Neural cell (in vitro differentiated cells): ENCODE results near the gene CLEC4F. TPM values are rescaled to one million over a fixed set of nuclear protein-coding genes. Genes with fewer than 3 reads are reported as not detected.

Experiments
- H2AFZ ChIP-seq: fragments of 200-600, 300-800 bp; sonication (generic), shearing (Covaris generic); 2 replicates; pipeline ENCODE4 v1.6.0; 2014; ENCODE audit warnings: low read depth, mild to moderate bottlenecking, antibody characterized with exemption, low read length, moderate library complexity
- H3F3A ChIP-seq: fragments of 200-600 bp; shearing (Covaris generic); 2 replicates; pipeline ENCODE4 v1.6.1; 2016; ENCODE audit warnings: mild to moderate bottlenecking, moderate library complexity, mixed read lengths, antibody characterized with exemption, low read length; ENCODE audit not compliant: insufficient read depth, poor library complexity, severe bottlenecking
- H3K27ac ChIP-seq: fragments of 200-600, 300-800 bp; sonication (generic), shearing (Covaris generic); 2 replicates; pipeline ENCODE4 v1.5.1; 2014; ENCODE audit warnings: mild to moderate bottlenecking, low read length, moderate library complexity
- H3K27me3 ChIP-seq: fragments of 300-800, 200-600 bp; sonication (generic), shearing (Covaris generic); 2 replicates; pipeline ENCODE4 v1.6.0; 2014; ENCODE audit warnings: mild to moderate bottlenecking, low read depth, low read length, moderate library complexity; ENCODE audit not compliant: insufficient read depth
- H3K36me3 ChIP-seq: fragments of 300-800, 200-600 bp; sonication (generic), shearing (Covaris generic); 2 replicates; pipeline ENCODE4 v1.5.1; 2014; ENCODE audit warnings: mild to moderate bottlenecking, antibody characterized with exemption, low read length, moderate library complexity; ENCODE audit not compliant: insufficient read depth
- H3K4me2 ChIP-seq: fragments of 300-800, 200-600 bp; sonication (generic), shearing (Covaris generic); 2 replicates; pipeline ENCODE4 v1.6.0; 2014; ENCODE audit warnings: mild to moderate bottlenecking, low read length
- H3K4me3 ChIP-seq: fragments of 300-800, 200-600 bp; sonication (generic), shearing (Covaris generic); 2 replicates; pipeline ENCODE4 v1.5.1; 2014; ENCODE audit warnings: mild to moderate bottlenecking, low read length, moderate library complexity
- H3K79me2 ChIP-seq: fragments of 200-600 bp; shearing (Covaris generic); replicated peaks from 2 replicates; pipeline ENCODE4 v1.6.0; 2014; ENCODE audit warnings: mild to moderate bottlenecking, low read length, moderate library complexity; ENCODE audit not compliant: insufficient read depth
- H3K9ac ChIP-seq: fragments of 300-800, 200-600 bp; sonication (generic), shearing (Covaris generic); 2 replicates; pipeline ENCODE4 v1.6.1; 2016; ENCODE audit warnings: mild to moderate bottlenecking, low read length, mixed read lengths
- H3K9me2 ChIP-seq: fragments of 200-600 bp; shearing (Covaris generic); 2 replicates; pipeline ENCODE4 v1.6.1; 2016; ENCODE audit warnings: mild to moderate bottlenecking, low read length, mixed read lengths; ENCODE audit not compliant: insufficient read depth
- H3K9me3 ChIP-seq: fragments of 200-600, 300-800 bp; sonication (generic), shearing (Covaris generic); 2 replicates; pipeline ENCODE4 v1.6.1; 2016; ENCODE audit warnings: mild to moderate bottlenecking, mixed run types, low read length, moderate library complexity, mixed read lengths
- H4K20me1 ChIP-seq: fragments of 200-600 bp; shearing (Covaris generic); 2 replicates; pipeline ENCODE4 v1.6.1; 2016; ENCODE audit warnings: mild to moderate bottlenecking, mixed run types; ENCODE audit not compliant: insufficient read depth
- EP300 ChIP-seq: fragments of 450-650 bp; conservative IDR thresholded peaks from 2 replicates; pipeline ENCODE4 v1.6.1; 2014; ENCODE audit warnings: antibody characterized with exemption, mild to moderate bottlenecking, moderate library complexity; ENCODE audit not compliant: poor library complexity, severe bottlenecking
- EZH2 ChIP-seq: fragments of 200-600, 300-800 bp; shearing (Covaris generic), sonication (generic); IDR thresholded peaks from 2 replicates; pipeline ENCODE4 v1.6.1; 2014; ENCODE audit warnings: antibody characterized with exemption, low read length, borderline replicate concordance, mild to moderate bottlenecking; ENCODE audit not compliant: insufficient read depth, poor library complexity, severe bottlenecking
- MXI1 ChIP-seq: fragments of 450-650 bp; conservative IDR thresholded peaks from 2 replicates; pipeline ENCODE4 v1.6.1; 2014; ENCODE audit warnings: antibody characterized with exemption, mild to moderate bottlenecking; ENCODE audit not compliant: poor library complexity, severe bottlenecking
- POLR2AphosphoS5 ChIP-seq: IDR thresholded peaks from 2 replicates; pipeline ENCODE4 v1.6.1; 2012
- RAD21 ChIP-seq: fragments of 450-650 bp; conservative IDR thresholded peaks from 2 replicates; pipeline ENCODE4 v1.6.1; 2014; ENCODE audit warnings: antibody characterized with exemption, mild to moderate bottlenecking, moderate library complexity
- SMC3 ChIP-seq: fragments of 450-650 bp; conservative IDR thresholded peaks from 2 replicates; pipeline ENCODE4 v1.6.1; 2014; ENCODE audit warnings: antibody characterized with exemption, mild to moderate bottlenecking, moderate library complexity; ENCODE audit not compliant: poor library complexity
- TAF1 ChIP-seq: IDR thresholded peaks from 2 replicates; pipeline ENCODE4 v1.6.1; 2012; ENCODE audit warnings: low read depth
- polyA plus RNA-seq: library from polyadenylated mRNA; depleted of rRNA; stranded (reverse); fragments of >200 nt; gene quantifications from 2 replicates; pipeline ENCODE4 v1.2.3, GENCODE V29; 2014
- TF ChIP-seq, protein P1 (sequence below): IDR thresholded peaks from 2 replicates; pipeline ENCODE4 v1.6.1; 2012; ENCODE audit warnings: borderline replicate concordance
- TF ChIP-seq, protein P2 (sequence below): fragments of 450-650 bp; IDR thresholded peaks from 2 replicates; pipeline ENCODE4 v1.5.1; 2014; ENCODE audit warnings: antibody characterized with exemption, mild to moderate bottlenecking, moderate library complexity; ENCODE audit not compliant: poor library complexity, severe bottlenecking

Gene CLEC4F
- polyA plus RNA-seq, 1 donor from 2014 or later: not detected

DNA sequence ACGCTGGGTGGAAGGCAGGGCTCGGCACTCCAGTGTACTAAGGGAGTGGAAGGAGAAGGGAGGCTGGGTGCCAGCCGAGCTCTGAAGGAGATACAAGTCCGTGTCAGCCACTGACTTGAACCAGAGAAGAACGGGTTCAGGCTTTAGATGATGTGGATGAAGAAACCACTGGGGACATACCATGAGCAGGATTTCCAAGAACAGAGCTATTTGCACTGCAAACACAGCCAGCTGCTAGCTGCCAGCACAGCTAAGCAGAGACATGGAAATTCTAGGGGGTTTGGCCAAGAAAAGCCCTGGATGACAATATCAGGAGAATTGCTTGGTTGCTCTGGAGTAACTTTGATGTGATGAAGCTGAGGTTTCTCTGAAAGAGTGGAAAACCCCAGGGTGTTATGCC lies 10.0 kb upstream of the CLEC4F start:
- Histone ChIP-seq H4K20me1 (no peaks in the 10 kb centered on the region), H3K4me2 (no peak overlapping the region)

DNA sequence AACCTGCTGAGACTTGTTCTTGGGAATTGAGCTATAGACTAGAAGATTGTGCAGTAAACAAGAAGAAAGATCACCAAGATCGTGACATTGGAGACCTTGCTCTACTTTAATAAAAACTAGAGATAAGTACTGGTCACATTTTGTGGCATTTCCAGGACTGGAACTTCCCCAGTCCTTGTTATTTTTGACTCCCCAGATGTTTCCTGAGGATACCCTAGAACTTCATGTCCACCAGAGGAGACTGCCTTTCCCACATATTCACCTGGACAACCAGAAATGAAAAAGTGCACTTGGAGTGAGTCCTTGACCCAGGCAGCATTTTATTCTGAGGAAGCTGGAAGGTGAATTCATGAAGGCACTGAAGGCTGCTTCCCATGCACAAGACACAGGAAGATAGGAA lies 9.5 kb upstream of the CLEC4F start:
- Histone ChIP-seq H3K36me3 (no peaks in the 10 kb centered on the region), H3K9me3 (no peaks in the 10 kb centered on the region), H2AFZ (no peak overlapping the region), H3K9me2 (no peaks in the 10 kb centered on the region), H3K27ac (no peak overlapping the region), H3K4me2 (no peak overlapping the region), H3K79me2 (no peaks in the 10 kb centered on the region), H3K27me3 (no peaks in the 10 kb centered on the region), H3K9ac (no peak overlapping the region), H4K20me1 (no peaks in the 10 kb centered on the region), H3K4me3 (no peak overlapping the region), H3F3A (no peaks in the 10 kb centered on the region)
- TF ChIP-seq MXI1: no peak
- TF ChIP-seq, protein P1, sequence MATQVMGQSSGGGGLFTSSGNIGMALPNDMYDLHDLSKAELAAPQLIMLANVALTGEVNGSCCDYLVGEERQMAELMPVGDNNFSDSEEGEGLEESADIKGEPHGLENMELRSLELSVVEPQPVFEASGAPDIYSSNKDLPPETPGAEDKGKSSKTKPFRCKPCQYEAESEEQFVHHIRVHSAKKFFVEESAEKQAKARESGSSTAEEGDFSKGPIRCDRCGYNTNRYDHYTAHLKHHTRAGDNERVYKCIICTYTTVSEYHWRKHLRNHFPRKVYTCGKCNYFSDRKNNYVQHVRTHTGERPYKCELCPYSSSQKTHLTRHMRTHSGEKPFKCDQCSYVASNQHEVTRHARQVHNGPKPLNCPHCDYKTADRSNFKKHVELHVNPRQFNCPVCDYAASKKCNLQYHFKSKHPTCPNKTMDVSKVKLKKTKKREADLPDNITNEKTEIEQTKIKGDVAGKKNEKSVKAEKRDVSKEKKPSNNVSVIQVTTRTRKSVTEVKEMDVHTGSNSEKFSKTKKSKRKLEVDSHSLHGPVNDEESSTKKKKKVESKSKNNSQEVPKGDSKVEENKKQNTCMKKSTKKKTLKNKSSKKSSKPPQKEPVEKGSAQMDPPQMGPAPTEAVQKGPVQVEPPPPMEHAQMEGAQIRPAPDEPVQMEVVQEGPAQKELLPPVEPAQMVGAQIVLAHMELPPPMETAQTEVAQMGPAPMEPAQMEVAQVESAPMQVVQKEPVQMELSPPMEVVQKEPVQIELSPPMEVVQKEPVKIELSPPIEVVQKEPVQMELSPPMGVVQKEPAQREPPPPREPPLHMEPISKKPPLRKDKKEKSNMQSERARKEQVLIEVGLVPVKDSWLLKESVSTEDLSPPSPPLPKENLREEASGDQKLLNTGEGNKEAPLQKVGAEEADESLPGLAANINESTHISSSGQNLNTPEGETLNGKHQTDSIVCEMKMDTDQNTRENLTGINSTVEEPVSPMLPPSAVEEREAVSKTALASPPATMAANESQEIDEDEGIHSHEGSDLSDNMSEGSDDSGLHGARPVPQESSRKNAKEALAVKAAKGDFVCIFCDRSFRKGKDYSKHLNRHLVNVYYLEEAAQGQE: no peak
- TF ChIP-seq POLR2AphosphoS5: no peak
- TF ChIP-seq, protein P2, sequence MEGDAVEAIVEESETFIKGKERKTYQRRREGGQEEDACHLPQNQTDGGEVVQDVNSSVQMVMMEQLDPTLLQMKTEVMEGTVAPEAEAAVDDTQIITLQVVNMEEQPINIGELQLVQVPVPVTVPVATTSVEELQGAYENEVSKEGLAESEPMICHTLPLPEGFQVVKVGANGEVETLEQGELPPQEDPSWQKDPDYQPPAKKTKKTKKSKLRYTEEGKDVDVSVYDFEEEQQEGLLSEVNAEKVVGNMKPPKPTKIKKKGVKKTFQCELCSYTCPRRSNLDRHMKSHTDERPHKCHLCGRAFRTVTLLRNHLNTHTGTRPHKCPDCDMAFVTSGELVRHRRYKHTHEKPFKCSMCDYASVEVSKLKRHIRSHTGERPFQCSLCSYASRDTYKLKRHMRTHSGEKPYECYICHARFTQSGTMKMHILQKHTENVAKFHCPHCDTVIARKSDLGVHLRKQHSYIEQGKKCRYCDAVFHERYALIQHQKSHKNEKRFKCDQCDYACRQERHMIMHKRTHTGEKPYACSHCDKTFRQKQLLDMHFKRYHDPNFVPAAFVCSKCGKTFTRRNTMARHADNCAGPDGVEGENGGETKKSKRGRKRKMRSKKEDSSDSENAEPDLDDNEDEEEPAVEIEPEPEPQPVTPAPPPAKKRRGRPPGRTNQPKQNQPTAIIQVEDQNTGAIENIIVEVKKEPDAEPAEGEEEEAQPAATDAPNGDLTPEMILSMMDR: no peak
- TF ChIP-seq TAF1: no peak
- no peak for TF ChIP-seq EZH2

More for the DNA sequence above, 10.0 kb upstream of the CLEC4F start:
- TF ChIP-seq POLR2AphosphoS5: no peak
- no peak for TF ChIP-seq TAF1
- TF ChIP-seq RAD21: no peak
- TF ChIP-seq EP300: no peak
- no peak for TF ChIP-seq SMC3
- no peak for TF ChIP-seq MXI1
- TF ChIP-seq, protein P2: no peak
- no peak for TF ChIP-seq EZH2
- TF ChIP-seq, protein P1: no peak
- no peaks in the 10 kb centered on the region for H3K27me3 ChIP-seq
- no peaks in the 10 kb centered on the region for H3K36me3 ChIP-seq
- no peak overlapping the region for H2AFZ ChIP-seq
- H3K79me2 ChIP-seq: no peaks in the 10 kb centered on the region
- no peak overlapping the region for H3K4me3 ChIP-seq
- no peak overlapping the region for H3K27ac ChIP-seq
- no peak overlapping the region for H3K9ac ChIP-seq
- no peaks in the 10 kb centered on the region for H3F3A ChIP-seq
- no peaks in the 10 kb centered on the region for H3K9me3 ChIP-seq
- H3K9me2 ChIP-seq: no peaks in the 10 kb centered on the region
